Naive thymus-derived CD4-positive, alpha-beta T cell (primary cell): ENCODE measurements around the gene HMCN1. TPM values are rescaled to one million over a fixed set of nuclear protein-coding genes. Genes with fewer than 3 reads are reported as not detected.
A peak's percentile ranks its signal among the peaks of the same experiment; 100 is the strongest.

Experiments
- ATAC-seq: fragments of 150-1000 bp; cut with Tn5 transposase; 2 replicates; pipeline ENCODE4 v1.10.0; 2021; ENCODE audit warnings: mild to moderate bottlenecking, moderate library complexity
- CTCF ChIA-PET: fragments of 350-600 bp; sonication (Branson Sonifier 250); formaldehyde crosslinking; loops from one replicate; lab custom pipeline; 2021; ENCODE audit warnings: antibody characterized with exemption; lab: Charles Lee
- POLR2A ChIA-PET: fragments of 350-600 bp; sonication (Branson Sonifier 250); formaldehyde crosslinking; loops from one replicate; lab custom pipeline; 2021; ENCODE audit warnings: antibody characterized with exemption, inconsistent platforms; lab: Charles Lee
- DNase-seq, 9 donors: peaks; one replicate each; pipeline versions ENCODE4 v3.0.0 to v3.0.0-alpha.2; 2020 to 2022; ENCODE audit warnings: mixed read lengths in 1 of 9
- H3K27ac ChIP-seq: one replicate; pipeline ENCODE4 v1.7.0; 2013; ENCODE audit warnings: mild to moderate bottlenecking, low read depth, low read length, moderate library complexity
- H3K27me3 ChIP-seq, 2 donors: one replicate each; pipeline ENCODE4 v1.7.0; 2013; ENCODE audit warnings: low read length in 2 of 2, mild to moderate bottlenecking in 2 of 2, moderate library complexity in 2 of 2; ENCODE audit not compliant: control insufficient read depth in 2 of 2, insufficient read depth in 2 of 2
- H3K36me3 ChIP-seq, 3 experiments: 1 replicate in 2 of 3; 2 replicates in 1 of 3; pipeline ENCODE4 v1.7.0; 2013; ENCODE audit warnings: low read length in 3 of 3, mild to moderate bottlenecking in 3 of 3, moderate library complexity in 1 of 3; ENCODE audit not compliant: insufficient read depth in 3 of 3, control insufficient read depth in 2 of 3
- H3K4me1 ChIP-seq, 2 donors: one replicate each; pipeline ENCODE4 v1.7.0; 2013; ENCODE audit warnings: low read length in 2 of 2, mild to moderate bottlenecking in 2 of 2, moderate library complexity in 1 of 2; ENCODE audit not compliant: control insufficient read depth in 2 of 2, insufficient read depth in 2 of 2
- H3K4me3 ChIP-seq: 2 replicates; pipeline ENCODE4 v1.7.0; 2013; ENCODE audit warnings: mild to moderate bottlenecking, low read length
- H3K9me3 ChIP-seq, 3 experiments: 1 replicate in 2 of 3; 2 replicates in 1 of 3; pipeline ENCODE4 v1.7.0; 2013; ENCODE audit warnings: low read length in 3 of 3; ENCODE audit not compliant: control insufficient read depth in 2 of 3
- H3K27ac Mint-ChIP-seq, 9 donors: one replicate each; pipeline ENCODE4 v1.8.0; 2020 to 2022; ENCODE audit warnings: mixed read lengths in 9 of 9, mild to moderate bottlenecking in 8 of 9, moderate library complexity in 5 of 9, inconsistent platforms in 2 of 9
- H3K27me3 Mint-ChIP-seq, 5 donors: one replicate each; pipeline ENCODE4 v1.8.0; 2021 to 2022; ENCODE audit warnings: mixed read lengths in 5 of 5, mild to moderate bottlenecking in 1 of 5
- H3K36me3 Mint-ChIP-seq, 5 donors: one replicate each; pipeline ENCODE4 v1.8.0; 2020 to 2022; ENCODE audit warnings: mixed read lengths in 5 of 5, mild to moderate bottlenecking in 3 of 5, inconsistent platforms in 1 of 5
- H3K4me1 Mint-ChIP-seq, 7 donors: one replicate each; pipeline ENCODE4 v1.8.0; 2020 to 2022; ENCODE audit warnings: mixed read lengths in 7 of 7, mild to moderate bottlenecking in 3 of 7, inconsistent platforms in 1 of 7
- H3K4me3 Mint-ChIP-seq, 10 donors: one replicate each; pipeline ENCODE4 v1.8.0; 2020 to 2022; ENCODE audit warnings: mild to moderate bottlenecking in 10 of 10, mixed read lengths in 10 of 10, moderate library complexity in 6 of 10, inconsistent platforms in 2 of 10
- H3K9me3 Mint-ChIP-seq, 11 donors: one replicate each; pipeline ENCODE4 v1.8.0; 2020 to 2022; ENCODE audit warnings: mixed read lengths in 11 of 11, mild to moderate bottlenecking in 4 of 11, inconsistent platforms in 1 of 11, moderate library complexity in 1 of 11
- intact Hi-C, 2 donors: fragments of 100-400 bp; cut with micrococcal nuclease; formaldehyde crosslinking; loops; one replicate each; pipeline ENCODE4 v1.15.1; 2023
- polyA plus RNA-seq, 2 donors: library from polyadenylated mRNA; unstranded; fragments of 300-500 nt; fragmentation: Illumina TruSeq; gene quantifications; one replicate each; pipeline ENCODE4 v1.2.3, GENCODE V29; 2021
- total RNA-seq, 6 experiments: library from RNA in 5 of 6; stranded (reverse) in 5 of 6; gene quantifications; 1 replicate in 5 of 6; 2 replicates in 1 of 6; pipeline ENCODE4 v1.2.3 and lab custom pipeline; 2021 to 2026

The HMCN1 gene
- total and polyA plus RNA-seq, 7 experiments from 2014 or later = under 0.01 to 0.19 (median 0.16) TPM; not detected in 3

DNA sequence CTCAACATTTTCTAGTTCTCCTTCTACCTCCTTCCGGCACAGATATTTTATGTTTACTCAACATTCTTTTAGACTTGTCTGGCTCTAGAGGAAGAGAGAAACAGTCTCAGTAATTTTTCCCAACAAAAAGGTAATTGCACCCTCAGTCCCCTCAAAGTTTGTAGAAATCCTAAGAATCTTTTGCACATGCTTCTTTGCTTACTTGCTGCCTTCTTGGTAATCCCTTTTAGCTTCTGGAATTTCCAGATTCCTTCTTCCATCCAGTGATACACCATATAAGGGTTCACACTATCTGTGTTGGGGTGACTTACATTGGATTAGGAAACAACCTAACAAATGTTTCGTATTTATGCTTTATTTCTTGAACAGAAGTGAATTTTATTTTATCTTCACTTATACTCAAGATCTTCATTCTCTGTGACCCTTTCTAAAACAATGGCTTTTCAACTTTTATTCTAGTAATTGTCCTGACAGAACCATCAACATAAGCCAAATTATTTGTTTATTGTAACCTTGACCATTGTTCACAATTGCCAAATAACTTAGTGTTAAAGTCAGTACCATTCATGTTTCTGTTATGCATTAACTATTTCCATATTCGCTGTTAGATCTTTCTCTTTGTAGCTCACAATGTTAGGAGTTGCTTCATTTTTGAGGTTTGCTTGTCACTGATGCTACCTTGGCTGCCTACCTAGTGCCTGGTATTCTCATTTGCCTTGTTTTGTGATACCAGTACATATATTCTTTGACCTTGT, 238.1 kb downstream of the HMCN1 start:
- intact Hi-C loops = no loop called here

GRCh38 chr1:185973645-185974044, 239.5 kb downstream of the HMCN1 start:
- no peaks in the 10 kb centered on the region for H3K4me1 ChIP-seq
- H3K9me3 ChIP-seq = no peaks in the 10 kb centered on the region
- ChIA-PET CTCF (no interaction called here), POLR2A (no interaction called here)
- H3K9me3 Mint-ChIP-seq = peaks cover 0 to 1% (median 0%) of the 10 kb centered on the region in 11 donors
- H3K36me3 Mint-ChIP-seq = no peaks in the 10 kb centered on the region
- H3K27ac ChIP-seq = no peak overlapping the region
- intact Hi-C loops = no loop called here
- no peak overlapping the region for H3K27ac Mint-ChIP-seq
- no peak for ATAC-seq
- no peak overlapping the region for H3K4me3 ChIP-seq
- no peak overlapping the region for H3K4me3 Mint-ChIP-seq
- no peak for DNase-seq
- H3K36me3 ChIP-seq = no peaks in the 10 kb centered on the region
- no peaks in the 10 kb centered on the region for H3K4me1 Mint-ChIP-seq
- H3K27me3 ChIP-seq = no peaks in the 10 kb centered on the region
- H3K27me3 Mint-ChIP-seq = peaks cover 0 to 12% (median 9%) of the 10 kb centered on the region in 5 donors

More for the DNA sequence above, 238.1 kb downstream of the HMCN1 start:
- H3K36me3 ChIP-seq = no peaks in the 10 kb centered on the region
- Mint-ChIP-seq H3K4me3 (no peak overlapping the region), H3K27ac (no peak overlapping the region), H3K9me3 (peaks cover 0 to 1% (median 0%) of the 10 kb centered on the region in 11 donors), H3K36me3 (no peaks in the 10 kb centered on the region), H3K4me1 (no peaks in the 10 kb centered on the region), H3K27me3 (peaks cover 0 to 12% (median 9%) of the 10 kb centered on the region in 5 donors)
- no peaks in the 10 kb centered on the region for H3K27me3 ChIP-seq
- H3K4me3 ChIP-seq = no peak overlapping the region
- ChIA-PET CTCF (no interaction called here), POLR2A (no interaction called here)
- ATAC-seq = no peak
- no peaks in the 10 kb centered on the region for H3K9me3 ChIP-seq
- H3K4me1 ChIP-seq = no peaks in the 10 kb centered on the region
- DNase-seq = no peak
- H3K27ac ChIP-seq = no peak overlapping the region

GRCh38 chr1:185974367-185975170, 240.4 kb downstream of the HMCN1 start:
- no peak for ATAC-seq
- Mint-ChIP-seq H3K27me3 (peaks cover 0 to 12% (median 7%) of the 10 kb centered on the region in 5 donors), H3K36me3 (no peaks in the 10 kb centered on the region), H3K9me3 (peaks cover 0 to 1% (median 0%) of the 10 kb centered on the region in 11 donors), H3K4me1 (no peaks in the 10 kb centered on the region), H3K27ac (no peak overlapping the region), H3K4me3 (no peak overlapping the region)
- no peaks in the 10 kb centered on the region for H3K4me1 ChIP-seq
- CTCF ChIA-PET = no interaction called here
- H3K27me3 ChIP-seq = no peaks in the 10 kb centered on the region
- DNase-seq = no peak
- no peak overlapping the region for H3K27ac ChIP-seq
- POLR2A ChIA-PET = no interaction called here
- no peaks in the 10 kb centered on the region for H3K36me3 ChIP-seq
- no peaks in the 10 kb centered on the region for H3K9me3 ChIP-seq
- intact Hi-C loops = no loop called here
- no peak overlapping the region for H3K4me3 ChIP-seq

GRCh38 chr1:185980891-185981290, 246.7 kb downstream of the HMCN1 start:
- H3K4me3 ChIP-seq = no peak overlapping the region
- H3K4me3 Mint-ChIP-seq = no peak overlapping the region
- intact Hi-C loops = no loop called here
- DNase-seq = no peak
- peaks cover 0 to 1% (median 0%) of the 10 kb centered on the region in 11 donors for H3K9me3 Mint-ChIP-seq
- H3K27me3 Mint-ChIP-seq = peaks cover 0 to 4% (median 0%) of the 10 kb centered on the region in 5 donors
- CTCF ChIA-PET = no interaction called here
- no peaks in the 10 kb centered on the region for H3K4me1 ChIP-seq
- H3K36me3 ChIP-seq = no peaks in the 10 kb centered on the region
- no peaks in the 10 kb centered on the region for H3K4me1 Mint-ChIP-seq
- no peak overlapping the region for H3K27ac ChIP-seq
- H3K27ac Mint-ChIP-seq = no peak overlapping the region
- H3K27me3 ChIP-seq = peaks cover 0 to 3% of the 10 kb centered on the region in 2 donors
- POLR2A ChIA-PET = no interaction called here
- no peaks in the 10 kb centered on the region for H3K9me3 ChIP-seq
- no peaks in the 10 kb centered on the region for H3K36me3 Mint-ChIP-seq
- no peak for ATAC-seq

- CTCF ChIA-PET = no interaction called here
- no peaks in the 10 kb centered on the region for H3K27me3 Mint-ChIP-seq
- Histone ChIP-seq H3K27ac (no peak overlapping the region), H3K36me3 (no peaks in the 10 kb centered on the region), H3K4me3 (no peak overlapping the region), H3K9me3 (no peaks in the 10 kb centered on the region), H3K27me3 (peaks cover 0 to 3% of the 10 kb centered on the region in 2 donors), H3K4me1 (no peaks in the 10 kb centered on the region)
- H3K27ac Mint-ChIP-seq = no peak overlapping the region
- peaks cover 0 to 13% (median 10%) of the 10 kb centered on the region in 7 donors for H3K4me1 Mint-ChIP-seq
- DNase-seq (no peak), ATAC-seq (no peak)
- H3K4me3 Mint-ChIP-seq = no peak overlapping the region
- no peaks in the 10 kb centered on the region for H3K36me3 Mint-ChIP-seq
- POLR2A ChIA-PET = no interaction called here
- intact Hi-C loops = no loop called here
- peaks cover 0 to 1% (median 0%) of the 10 kb centered on the region in 11 donors for H3K9me3 Mint-ChIP-seq
Measured at GRCh38 chr1:185984113-185984836, 250.1 kb downstream of the HMCN1 start.

- Histone ChIP-seq H3K27ac (peak overlapping the region; percentile 25), H3K4me1 (no peaks in the 10 kb centered on the region), H3K36me3 (no peaks in the 10 kb centered on the region), H3K27me3 (no peaks in the 10 kb centered on the region), H3K9me3 (no peaks in the 10 kb centered on the region), H3K4me3 (no peak overlapping the region)
- Mint-ChIP-seq H3K9me3 (no peaks in the 10 kb centered on the region), H3K36me3 (no peaks in the 10 kb centered on the region), H3K27me3 (no peaks in the 10 kb centered on the region), H3K27ac (peak overlapping the region; percentile 16 to 91 (median 74)), H3K4me3 (peak overlapping the region; percentile 11 to 75 (median 66)), H3K4me1 (peaks cover 0 to 13% (median 10%) of the 10 kb centered on the region in 7 donors)
- ATAC-seq (no peak), DNase-seq (no peak)
- POLR2A ChIA-PET = no interaction called here
- CTCF ChIA-PET = no interaction called here
- intact Hi-C loops = no loop called here
Measured at GRCh38 chr1:185987611-185988321, 253.6 kb downstream of the HMCN1 start.
